Nephron (organoid): ENCODE data around the gene AGTRAP.
A peak's percentile ranks its signal among the peaks of the same experiment; 100 is the strongest.

ENCODE experiments used
- H3K27ac Mint-ChIP-seq, 3 experiments: 2 replicates each; pipeline ENCODE4 v1.8.0; 2020; ENCODE audit warnings: mixed read lengths in 3 of 3, mild to moderate bottlenecking in 2 of 3, moderate library complexity in 1 of 3
- H3K27me3 Mint-ChIP-seq: 2 replicates; pipeline ENCODE4 v1.8.0; 2021; ENCODE audit warnings: low read depth, mild to moderate bottlenecking, moderate library complexity, mixed read lengths
- H3K36me3 Mint-ChIP-seq: 2 replicates; pipeline ENCODE4 v1.8.0; 2020; ENCODE audit warnings: low read depth, mixed read lengths
- H3K4me1 Mint-ChIP-seq: 2 replicates; pipeline ENCODE4 v1.8.0; 2020; ENCODE audit warnings: mixed read lengths
- H3K4me3 Mint-ChIP-seq, 3 experiments: 2 replicates each; pipeline ENCODE4 v1.8.0; 2020; ENCODE audit warnings: mild to moderate bottlenecking in 3 of 3, mixed read lengths in 3 of 3, moderate library complexity in 2 of 3
- H3K9me3 Mint-ChIP-seq: 2 replicates; pipeline ENCODE4 v1.8.0; 2020; ENCODE audit warnings: mixed read lengths
- TF ChIP-seq, protein P1 (sequence below), 3 experiments: fragments of 200-600 bp; sonication (generic); IDR thresholded peaks; one replicate each; pipeline ENCODE4 v1.5.0; 2021; ENCODE audit warnings: antibody characterized with exemption in 3 of 3; ENCODE audit not compliant: unreplicated experiment in 3 of 3

AGTRAP gene

DNA sequence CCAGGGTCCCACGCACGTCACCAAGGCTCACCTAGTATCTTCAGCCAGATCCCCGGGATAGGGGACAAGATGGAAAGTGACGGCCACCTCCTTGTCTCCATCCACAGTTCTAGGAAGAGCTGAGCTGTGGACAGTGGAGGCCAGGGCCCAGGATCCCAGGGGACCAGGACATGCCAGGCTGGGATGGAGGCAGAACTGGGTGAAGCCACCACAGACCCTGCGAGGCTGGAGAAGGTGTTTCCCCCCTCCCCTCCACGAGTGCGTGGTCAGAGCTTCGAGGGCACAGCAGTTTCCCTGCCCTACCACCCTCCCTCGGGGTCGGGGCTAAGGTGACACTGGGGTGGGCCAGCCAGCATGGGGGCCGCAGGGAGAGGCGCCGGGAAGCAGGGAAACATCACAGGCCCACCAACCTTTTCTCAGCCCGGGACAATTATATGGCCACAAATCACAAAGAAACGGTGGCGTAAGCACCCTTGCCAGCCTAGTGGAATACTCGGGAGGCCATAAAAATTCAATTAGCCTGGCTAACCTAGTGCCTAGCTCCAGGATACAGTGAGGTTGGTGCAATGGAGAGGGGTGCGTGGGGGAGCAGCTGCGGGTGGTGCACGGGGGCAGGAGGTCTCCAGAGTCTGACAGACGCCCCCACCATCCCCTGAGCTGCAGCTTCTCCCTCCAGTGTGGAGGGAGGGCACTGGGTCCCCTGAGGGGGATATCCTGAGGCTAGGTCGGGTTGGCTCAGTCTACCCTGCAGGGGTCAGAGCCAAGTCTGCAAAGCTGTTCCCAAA, 31.1 kb upstream of the AGTRAP start:
- TF ChIP-seq, protein P1, sequence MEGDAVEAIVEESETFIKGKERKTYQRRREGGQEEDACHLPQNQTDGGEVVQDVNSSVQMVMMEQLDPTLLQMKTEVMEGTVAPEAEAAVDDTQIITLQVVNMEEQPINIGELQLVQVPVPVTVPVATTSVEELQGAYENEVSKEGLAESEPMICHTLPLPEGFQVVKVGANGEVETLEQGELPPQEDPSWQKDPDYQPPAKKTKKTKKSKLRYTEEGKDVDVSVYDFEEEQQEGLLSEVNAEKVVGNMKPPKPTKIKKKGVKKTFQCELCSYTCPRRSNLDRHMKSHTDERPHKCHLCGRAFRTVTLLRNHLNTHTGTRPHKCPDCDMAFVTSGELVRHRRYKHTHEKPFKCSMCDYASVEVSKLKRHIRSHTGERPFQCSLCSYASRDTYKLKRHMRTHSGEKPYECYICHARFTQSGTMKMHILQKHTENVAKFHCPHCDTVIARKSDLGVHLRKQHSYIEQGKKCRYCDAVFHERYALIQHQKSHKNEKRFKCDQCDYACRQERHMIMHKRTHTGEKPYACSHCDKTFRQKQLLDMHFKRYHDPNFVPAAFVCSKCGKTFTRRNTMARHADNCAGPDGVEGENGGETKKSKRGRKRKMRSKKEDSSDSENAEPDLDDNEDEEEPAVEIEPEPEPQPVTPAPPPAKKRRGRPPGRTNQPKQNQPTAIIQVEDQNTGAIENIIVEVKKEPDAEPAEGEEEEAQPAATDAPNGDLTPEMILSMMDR (IDR thresholded peaks at IDR 0.05; ENCODE audit: unreplicated experiment in 3 of 3), result no peak
- Mint-ChIP-seq H3K4me1 (peaks cover 25% of the 10 kb centered on the region), H3K9me3 (no peaks in the 10 kb centered on the region), H3K27ac (no peak overlapping the region), H3K4me3 (no peak overlapping the region), H3K36me3 (no peaks in the 10 kb centered on the region), H3K27me3 (peaks cover 36% of the 10 kb centered on the region)

DNA sequence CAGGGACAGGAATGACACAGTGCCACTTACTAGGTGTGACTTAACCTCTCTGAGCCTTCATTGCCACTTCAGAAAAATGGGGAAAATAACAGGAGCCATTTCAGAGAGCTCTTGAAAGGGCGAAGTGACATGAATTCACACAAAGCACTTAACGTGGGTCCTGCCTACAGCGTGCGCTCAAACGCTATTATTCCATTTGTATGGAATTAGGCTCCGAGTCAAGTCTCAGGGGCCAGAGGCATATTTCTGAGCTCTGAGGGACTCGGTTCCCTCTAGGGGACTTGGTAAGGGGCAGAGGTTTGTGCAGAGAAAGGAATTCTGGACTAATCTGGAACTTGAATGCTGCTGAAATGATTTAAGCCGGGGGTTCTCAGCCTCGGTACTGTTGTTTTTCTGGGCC, 30.3 kb upstream of the AGTRAP start:
- Mint-ChIP-seq H3K4me3 (no peak overlapping the region), H3K27me3 (peaks cover 36% of the 10 kb centered on the region), H3K4me1 (peaks cover 25% of the 10 kb centered on the region), H3K36me3 (no peaks in the 10 kb centered on the region), H3K27ac (peak overlapping the region in 1 of 3 experiments; percentile 38), H3K9me3 (no peaks in the 10 kb centered on the region)
- TF ChIP-seq, protein P1 (IDR thresholded peaks at IDR 0.05; ENCODE audit: unreplicated experiment in 3 of 3), result no peak

DNA sequence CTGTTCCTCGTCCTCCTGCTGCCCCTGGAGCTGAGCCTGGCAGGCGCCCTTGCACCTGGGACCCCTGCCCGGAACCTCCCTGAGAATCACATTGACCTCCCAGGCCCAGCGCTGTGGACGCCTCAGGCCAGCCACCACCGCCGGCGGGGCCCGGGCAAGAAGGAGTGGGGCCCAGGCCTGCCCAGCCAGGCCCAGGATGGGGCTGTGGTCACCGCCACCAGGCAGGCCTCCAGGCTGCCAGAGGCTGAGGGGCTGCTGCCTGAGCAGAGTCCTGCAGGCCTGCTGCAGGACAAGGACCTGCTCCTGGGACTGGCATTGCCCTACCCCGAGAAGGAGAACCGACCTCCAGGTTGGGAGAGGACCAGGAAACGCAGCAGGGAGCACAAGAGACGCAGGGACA, 29.6 kb upstream of the AGTRAP start:
- peaks cover 29% of the 10 kb centered on the region for H3K27me3 Mint-ChIP-seq
- TF ChIP-seq, protein P1 (IDR thresholded peaks at IDR 0.05; ENCODE audit: unreplicated experiment in 3 of 3), result no peak
- H3K9me3 Mint-ChIP-seq, result no peaks in the 10 kb centered on the region
- H3K4me3 Mint-ChIP-seq, result no peak overlapping the region
- H3K36me3 Mint-ChIP-seq, result no peaks in the 10 kb centered on the region
- H3K4me1 Mint-ChIP-seq, result peaks cover 18% of the 10 kb centered on the region
- H3K27ac Mint-ChIP-seq, result no peak overlapping the region

DNA sequence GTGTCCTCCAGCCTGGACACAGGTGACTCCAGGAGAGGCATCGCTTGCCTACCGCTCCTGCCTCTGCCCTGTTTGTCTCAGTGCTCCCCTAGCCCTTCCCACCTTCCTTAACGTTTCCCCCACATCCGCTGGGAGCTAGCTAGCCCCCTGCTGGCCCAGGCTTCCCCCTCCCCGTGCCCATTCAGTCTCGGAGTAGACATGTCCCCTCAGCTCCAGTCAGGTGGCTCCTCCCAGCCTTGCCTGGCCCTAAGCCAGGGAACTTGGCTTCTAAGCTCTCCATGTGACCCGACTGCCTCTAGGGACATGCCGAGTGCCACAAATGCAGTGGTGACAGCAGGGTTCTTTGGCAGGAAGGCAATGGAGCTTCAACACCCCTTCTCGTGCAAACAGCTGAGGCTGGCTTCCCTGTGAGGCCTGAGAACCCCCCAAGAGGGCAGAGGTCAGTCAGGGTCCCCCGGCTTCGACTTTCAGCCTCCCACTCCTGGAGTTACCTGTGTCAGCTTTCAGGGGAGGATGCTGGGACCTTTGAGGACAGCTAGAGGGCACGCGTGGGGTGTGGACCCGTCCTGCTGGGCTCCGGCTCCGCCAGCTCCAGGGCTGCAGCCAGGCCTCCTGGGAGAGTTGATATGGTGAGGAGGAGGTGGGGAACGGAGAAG, 28.2 kb upstream of the AGTRAP start:
- H3K36me3 Mint-ChIP-seq, result no peaks in the 10 kb centered on the region
- H3K9me3 Mint-ChIP-seq, result no peaks in the 10 kb centered on the region
- H3K4me1 Mint-ChIP-seq, result peaks cover 16% of the 10 kb centered on the region
- peaks cover 27% of the 10 kb centered on the region for H3K27me3 Mint-ChIP-seq
- no peak overlapping the region for H3K27ac Mint-ChIP-seq
- no peak overlapping the region for H3K4me3 Mint-ChIP-seq
- TF ChIP-seq, protein P1 (IDR thresholded peaks at IDR 0.05; ENCODE audit: unreplicated experiment in 3 of 3), result no peak

DNA sequence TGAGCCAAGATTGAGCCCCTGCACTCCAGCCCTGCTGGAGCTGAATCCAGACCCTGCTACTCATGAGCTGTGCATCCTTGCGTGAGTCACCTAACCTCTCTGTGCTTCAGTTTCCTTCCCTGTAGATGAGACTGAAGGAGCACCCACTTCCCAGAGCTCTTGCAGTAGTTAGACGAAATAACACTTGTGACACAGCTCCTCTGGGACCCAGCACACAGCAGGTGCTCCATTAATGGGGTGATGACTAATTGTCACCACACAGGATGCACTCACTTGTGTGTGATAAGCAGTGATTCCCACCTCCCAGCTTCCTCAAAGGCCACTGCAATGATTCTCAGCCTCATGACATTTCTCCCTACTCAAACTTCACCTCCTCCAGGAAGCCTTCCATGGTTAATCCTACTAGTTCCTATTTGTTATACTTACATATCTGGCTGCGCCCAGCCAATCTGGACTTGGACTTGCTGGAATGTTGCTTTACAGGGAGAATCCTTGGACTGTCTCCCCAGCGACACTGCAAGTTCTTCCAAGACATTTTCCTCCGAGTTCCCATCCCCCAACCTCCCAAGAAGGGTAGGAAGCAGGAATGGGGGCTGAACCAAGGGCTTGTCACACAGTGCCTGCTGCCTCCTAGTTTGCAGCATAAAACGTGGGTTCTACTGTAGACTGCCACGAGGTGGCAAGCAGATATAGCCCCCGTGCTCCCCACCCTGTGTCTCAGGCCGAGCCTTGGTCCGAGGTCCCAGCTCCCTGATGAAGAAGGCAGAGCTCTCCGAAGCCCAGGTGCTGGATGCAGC, 27.2 kb upstream of the AGTRAP start:
- H3K27ac Mint-ChIP-seq, result no peak overlapping the region
- no peaks in the 10 kb centered on the region for H3K9me3 Mint-ChIP-seq
- H3K4me1 Mint-ChIP-seq, result peaks cover 16% of the 10 kb centered on the region
- TF ChIP-seq, protein P1 (IDR thresholded peaks at IDR 0.05; ENCODE audit: unreplicated experiment in 3 of 3), result no peak
- peaks cover 22% of the 10 kb centered on the region for H3K27me3 Mint-ChIP-seq
- no peaks in the 10 kb centered on the region for H3K36me3 Mint-ChIP-seq
- H3K4me3 Mint-ChIP-seq, result no peak overlapping the region
